ENCODE data around the gene TMC8. TPM values are rescaled to one million over a fixed set of nuclear protein-coding genes. Genes with fewer than 3 reads are reported as not detected.
"Not testable (repeated sequence)": the region's sequence is repeated elsewhere in the genome, so short reads cannot be mapped to it uniquely, and the experiment has no call there.

TMC8 gene
- total RNA-seq, 1 experiment from 2014 or later: 4.6 TPM

DNA sequence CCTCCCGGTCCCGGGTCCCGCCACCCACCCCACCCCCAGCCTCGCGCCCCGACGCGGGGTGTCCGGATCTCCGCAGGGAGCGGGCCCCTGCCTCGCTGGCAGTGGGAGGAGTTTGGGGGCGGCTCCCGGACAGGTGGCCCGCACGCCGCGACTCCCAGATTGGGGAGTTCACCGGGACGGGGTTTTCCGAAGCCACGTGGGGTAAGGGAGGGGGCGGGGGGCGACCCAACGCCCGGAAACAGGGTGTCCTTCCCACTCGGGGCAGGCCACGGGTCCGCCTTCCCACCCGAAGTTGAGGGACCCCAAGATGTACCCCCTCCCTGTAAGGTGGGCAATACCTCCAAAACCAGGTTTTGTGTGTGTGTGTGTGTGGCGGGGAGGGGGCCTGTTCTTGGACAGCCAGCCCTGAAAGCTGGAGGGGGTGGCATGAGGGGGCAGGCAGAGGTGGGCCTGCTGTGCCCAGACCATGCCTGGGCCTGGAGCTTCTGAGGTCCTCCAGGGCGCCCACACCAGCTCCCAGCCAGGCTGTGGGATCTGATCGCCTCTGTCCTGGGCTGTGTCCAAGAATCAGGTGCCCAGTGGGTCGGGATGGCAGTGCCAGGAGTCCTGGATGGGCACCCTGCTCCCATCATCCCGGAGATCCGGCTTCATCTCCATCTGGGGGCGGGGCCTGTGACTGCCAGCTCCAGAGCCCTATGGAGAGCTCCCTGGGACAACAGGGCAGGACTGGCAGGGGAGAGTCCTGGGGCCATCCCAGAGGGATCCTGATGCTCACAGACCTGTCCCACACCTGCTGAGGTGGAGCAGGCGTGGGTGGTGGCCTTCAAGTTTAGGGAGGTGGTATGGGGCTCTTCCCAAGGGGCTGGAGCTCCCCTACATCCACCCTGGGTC lies 38.6 kb downstream of the TMC8 start:
- Histone ChIP-seq H3K9me3 (ENCODE audit: low read length) (no peaks in the 10 kb centered on the region), H2AFZ (ENCODE audit: low read length) (peak overlapping the region; percentile 29; the same call in 1 of the 2 replicates), H3K4me1 (ENCODE audit: insufficient read depth, low read length) (peaks cover 20% of the 10 kb centered on the region), H3K9ac (ENCODE audit: low read length) (peak overlapping the region; percentile 89), H3K27me3 (ENCODE audit: low read length) (no peaks in the 10 kb centered on the region), H4K20me1 (ENCODE audit: low read length) (peaks cover 19% of the 10 kb centered on the region), H3F3A (ENCODE audit: low read length, unreplicated experiment) (peaks cover 14% of the 10 kb centered on the region), H3K9me2 (replicated peaks; ENCODE audit: low read length) (no peaks in the 10 kb centered on the region), H3K27ac (ENCODE audit: low read length) (peak overlapping the region; percentile 48), H3K4me2 (ENCODE audit: low read length) (peak overlapping the region; percentile 88), H3K79me2 (ENCODE audit: low read length) (peaks cover 33% of the 10 kb centered on the region), H3K36me3 (ENCODE audit: low read depth, low read length) (peaks cover 23% of the 10 kb centered on the region; the same call in 1 of the 2 replicates), H3K4me3 (ENCODE audit: low read length) (peak overlapping the region; percentile 76)
- intact Hi-C loops (cut with micrococcal nuclease): loop anchor here (1.0 to 2.0 kb wide), 3 partner anchors 18 to 41 kb away; partner anchors contain the start of genes AFMID, TK1 and TMC6
- BruUV-seq (replicated peaks): no TSS peak
- TF ChIP-seq, protein P1, sequence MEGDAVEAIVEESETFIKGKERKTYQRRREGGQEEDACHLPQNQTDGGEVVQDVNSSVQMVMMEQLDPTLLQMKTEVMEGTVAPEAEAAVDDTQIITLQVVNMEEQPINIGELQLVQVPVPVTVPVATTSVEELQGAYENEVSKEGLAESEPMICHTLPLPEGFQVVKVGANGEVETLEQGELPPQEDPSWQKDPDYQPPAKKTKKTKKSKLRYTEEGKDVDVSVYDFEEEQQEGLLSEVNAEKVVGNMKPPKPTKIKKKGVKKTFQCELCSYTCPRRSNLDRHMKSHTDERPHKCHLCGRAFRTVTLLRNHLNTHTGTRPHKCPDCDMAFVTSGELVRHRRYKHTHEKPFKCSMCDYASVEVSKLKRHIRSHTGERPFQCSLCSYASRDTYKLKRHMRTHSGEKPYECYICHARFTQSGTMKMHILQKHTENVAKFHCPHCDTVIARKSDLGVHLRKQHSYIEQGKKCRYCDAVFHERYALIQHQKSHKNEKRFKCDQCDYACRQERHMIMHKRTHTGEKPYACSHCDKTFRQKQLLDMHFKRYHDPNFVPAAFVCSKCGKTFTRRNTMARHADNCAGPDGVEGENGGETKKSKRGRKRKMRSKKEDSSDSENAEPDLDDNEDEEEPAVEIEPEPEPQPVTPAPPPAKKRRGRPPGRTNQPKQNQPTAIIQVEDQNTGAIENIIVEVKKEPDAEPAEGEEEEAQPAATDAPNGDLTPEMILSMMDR (conservative IDR thresholded peaks at IDR 0.05; ENCODE audit: low read depth, low read length): no peak
- TF ChIP-seq EZH2 (IDR thresholded peaks at IDR 0.05; ENCODE audit: low read length, unreplicated experiment) (no peak), EZH2phosphoT487 (IDR thresholded peaks at IDR 0.05; ENCODE audit: borderline replicate concordance, low read length) (no peak)
- DNase-seq (peak; percentile 84), ATAC-seq (peak; percentile 72)
- ChIA-PET CTCF (interaction anchor here (0.5 kb wide), 3 partner anchors 37 to 595 kb away, joined by 3 to 5 read pairs (median 4); partner anchors contain the start of gene TMC6), POLR2A (ENCODE audit: unreplicated experiment) (interaction anchor here (0.6 to 1.2 kb wide), 2 partner anchors 24 to 41 kb away, joined by 4 to 16 read pairs; partner anchors contain the start of gene TMC6)

- ChIA-PET POLR2A (ENCODE audit: unreplicated experiment) (no interaction called here), CTCF (no interaction called here)
- ATAC-seq (no peak), DNase-seq (no peak)
- Histone ChIP-seq H3K27ac (ENCODE audit: low read length) (no peak overlapping the region), H3K4me3 (ENCODE audit: low read length) (no peak overlapping the region), H4K20me1 (ENCODE audit: low read length) (peaks cover 19% of the 10 kb centered on the region), H2AFZ (ENCODE audit: low read length) (no peak overlapping the region), H3K9me2 (replicated peaks; ENCODE audit: low read length) (no peaks in the 10 kb centered on the region), H3F3A (ENCODE audit: low read length, unreplicated experiment) (peaks cover 23% of the 10 kb centered on the region), H3K9ac (ENCODE audit: low read length) (no peak overlapping the region), H3K36me3 (ENCODE audit: low read depth, low read length) (peaks cover 23% of the 10 kb centered on the region; the same call in 1 of the 2 replicates), H3K27me3 (ENCODE audit: low read length) (no peaks in the 10 kb centered on the region), H3K9me3 (ENCODE audit: low read length) (no peaks in the 10 kb centered on the region), H3K79me2 (ENCODE audit: low read length) (peaks cover 33% of the 10 kb centered on the region), H3K4me1 (ENCODE audit: insufficient read depth, low read length) (peaks cover 20% of the 10 kb centered on the region), H3K4me2 (ENCODE audit: low read length) (no peak overlapping the region)
- TF ChIP-seq EZH2 (IDR thresholded peaks at IDR 0.05; ENCODE audit: low read length, unreplicated experiment) (no peak), EZH2phosphoT487 (IDR thresholded peaks at IDR 0.05; ENCODE audit: borderline replicate concordance, low read length) (no peak)
- TF ChIP-seq, protein P1 (conservative IDR thresholded peaks at IDR 0.05; ENCODE audit: low read depth, low read length): no peak
- BruUV-seq (replicated peaks): no TSS peak
- intact Hi-C loops (cut with micrococcal nuclease): no loop called here
Observed at GRCh38 chr17:78170692-78171590, 40.4 kb downstream of the TMC8 start.

DNA sequence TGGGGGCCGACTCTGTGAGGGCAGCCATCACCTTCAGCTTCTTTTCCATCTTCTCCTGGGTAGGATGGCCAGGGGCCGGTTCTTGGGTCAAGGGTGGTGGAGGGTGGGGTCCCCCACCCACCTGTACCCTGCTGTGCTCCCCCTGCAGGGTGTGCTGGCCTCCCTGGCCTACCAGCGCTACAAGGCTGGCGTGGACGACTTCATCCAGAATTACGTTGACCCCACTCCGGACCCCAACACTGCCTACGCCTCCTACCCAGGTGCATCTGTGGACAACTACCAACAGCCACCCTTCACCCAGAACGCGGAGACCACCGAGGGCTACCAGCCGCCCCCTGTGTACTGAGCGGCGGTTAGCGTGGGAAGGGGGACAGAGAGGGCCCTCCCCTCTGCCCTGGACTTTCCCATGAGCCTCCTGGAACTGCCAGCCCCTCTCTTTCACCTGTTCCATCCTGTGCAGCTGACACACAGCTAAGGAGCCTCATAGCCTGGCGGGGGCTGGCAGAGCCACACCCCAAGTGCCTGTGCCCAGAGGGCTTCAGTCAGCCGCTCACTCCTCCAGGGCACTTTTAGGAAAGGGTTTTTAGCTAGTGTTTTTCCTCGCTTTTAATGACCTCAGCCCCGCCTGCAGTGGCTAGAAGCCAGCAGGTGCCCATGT lies 41.1 kb downstream of the TMC8 start:
- CTCF ChIA-PET; BruUV-seq (replicated peaks); H3K9me3 ChIP-seq (ENCODE audit: low read length); ATAC-seq; H3K9me2 ChIP-seq (replicated peaks; ENCODE audit: low read length); H3K27me3 ChIP-seq (ENCODE audit: low read length); H2AFZ ChIP-seq (ENCODE audit: low read length); intact Hi-C loops (cut with micrococcal nuclease); H3K4me2 ChIP-seq (ENCODE audit: low read length); H3K27ac ChIP-seq (ENCODE audit: low read length); H3K9ac ChIP-seq (ENCODE audit: low read length); DNase-seq; H3K4me3 ChIP-seq (ENCODE audit: low read length): not testable (repeated sequence)
- Histone ChIP-seq H3K36me3 (ENCODE audit: low read depth, low read length) (peaks cover 26% of the 10 kb centered on the region; the same call in 1 of the 2 replicates), H3F3A (ENCODE audit: low read length, unreplicated experiment) (peaks cover 23% of the 10 kb centered on the region), H3K4me1 (ENCODE audit: insufficient read depth, low read length) (peaks cover 20% of the 10 kb centered on the region), H4K20me1 (ENCODE audit: low read length) (peaks cover 19% of the 10 kb centered on the region), H3K79me2 (ENCODE audit: low read length) (peaks cover 33% of the 10 kb centered on the region)
- POLR2A ChIA-PET (ENCODE audit: unreplicated experiment): interaction anchor here (0.6 kb wide), 1 partner anchor 15 kb away, joined by 3 read pairs; the partner anchor contains the start of genes AFMID and TK1

All from PC-3 (cell line).